CD4-positive, alpha-beta T cell treated with Interleukin-10 for 1 hour (primary cell): ENCODE results near the gene IL12RB1.
"Not testable (repeated sequence)": the region's sequence is repeated elsewhere in the genome, so short reads cannot be mapped to it uniquely, and the experiment has no call there.

Experiments used
- DNase-seq: peaks from one replicate; pipeline ENCODE4 v3.0.0-alpha.2; 2020

IL12RB1 gene

DNA sequence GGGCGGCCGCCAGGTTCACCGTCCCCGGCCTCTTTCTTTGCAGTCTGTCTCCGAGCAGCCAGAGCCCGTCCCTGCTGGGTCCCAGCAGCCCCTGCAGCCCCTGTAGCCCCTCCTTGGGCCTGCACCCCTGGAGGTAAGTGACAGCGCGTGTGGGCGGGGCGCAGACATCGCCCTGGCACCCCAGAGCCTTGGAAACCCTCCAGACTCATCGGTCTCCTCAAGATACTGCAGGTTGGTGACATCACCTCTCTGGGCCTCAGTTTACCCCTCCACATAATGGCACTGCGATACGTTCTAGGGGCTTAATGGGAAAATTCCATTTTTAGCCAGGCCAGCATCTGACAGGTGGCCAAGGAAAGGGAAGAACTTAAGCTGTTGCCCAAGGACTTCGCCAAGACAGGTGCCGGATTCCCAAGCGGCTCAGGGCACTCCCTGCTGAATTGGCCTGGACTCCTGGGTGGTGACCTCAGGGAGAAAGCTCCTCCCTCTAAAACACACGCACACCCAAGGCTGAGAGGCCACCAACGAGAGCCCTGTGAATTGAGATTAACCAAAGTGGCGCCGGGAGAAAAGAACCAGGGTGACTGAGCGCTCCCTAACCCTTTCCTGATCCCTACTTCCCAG is 24.0 kb upstream of the IL12RB1 start:
- DNase-seq = no peak

GRCh38 chr19:18109733-18110608 is 23.2 kb upstream of the IL12RB1 start:
- peak; percentile 41 for DNase-seq

- DNase-seq = no peak
Measured at GRCh38 chr19:18109341-18109732, 22.6 kb upstream of the IL12RB1 start.

- no peak for DNase-seq
Measured at GRCh38 chr19:18108897-18109296, 22.2 kb upstream of the IL12RB1 start.

DNA sequence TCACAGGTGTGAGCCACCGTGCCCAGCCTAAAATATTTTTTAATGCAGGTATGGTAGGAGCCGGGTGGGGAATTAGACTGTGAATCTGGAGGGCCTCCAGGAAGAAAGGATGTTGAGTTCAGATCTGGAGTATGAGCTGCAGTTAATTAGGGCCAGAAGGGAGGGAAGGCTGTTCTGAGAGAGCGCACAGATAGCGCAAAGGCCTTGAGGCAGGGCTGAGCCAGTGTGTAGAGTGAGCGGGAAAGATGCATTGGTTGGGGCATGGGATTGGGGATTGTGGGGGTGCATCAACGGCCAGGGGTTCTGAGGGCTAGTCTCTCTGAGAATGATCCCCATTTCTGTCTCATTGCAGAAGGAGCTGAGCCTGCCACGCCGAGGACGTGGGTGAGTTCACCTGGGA is 20.5 kb upstream of the IL12RB1 start:
- no peak for DNase-seq

- not testable (repeated sequence) for DNase-seq
Measured at GRCh38 chr19:18105259-18105658, 18.5 kb upstream of the IL12RB1 start.

GRCh38 chr19:18104793-18105131 is 18.0 kb upstream of the IL12RB1 start:
- no peak for DNase-seq

- no peak for DNase-seq
Measured at GRCh38 chr19:18102916-18103542, 16.3 kb upstream of the IL12RB1 start.

DNA sequence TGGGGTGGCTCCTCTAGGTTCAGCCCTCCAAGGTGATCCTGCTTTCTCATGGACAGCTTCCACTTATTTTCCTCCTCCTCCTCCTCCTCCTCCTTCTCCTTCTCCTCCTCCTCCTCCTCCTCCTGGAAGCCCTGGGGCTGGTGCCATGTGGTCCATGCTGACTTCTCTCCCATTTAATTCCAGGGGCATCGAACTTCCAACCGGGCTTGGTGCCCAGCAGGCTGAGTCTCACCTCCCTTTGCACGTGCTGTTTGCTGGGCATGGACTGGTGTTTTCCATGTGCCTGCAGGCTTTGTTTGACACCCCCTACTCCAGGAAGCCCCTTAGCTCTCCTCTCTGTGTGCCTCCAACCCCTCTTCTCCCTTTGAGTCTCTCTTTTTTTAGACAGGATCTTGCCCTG is 14.5 kb upstream of the IL12RB1 start:
- DNase-seq = no peak

DNA sequence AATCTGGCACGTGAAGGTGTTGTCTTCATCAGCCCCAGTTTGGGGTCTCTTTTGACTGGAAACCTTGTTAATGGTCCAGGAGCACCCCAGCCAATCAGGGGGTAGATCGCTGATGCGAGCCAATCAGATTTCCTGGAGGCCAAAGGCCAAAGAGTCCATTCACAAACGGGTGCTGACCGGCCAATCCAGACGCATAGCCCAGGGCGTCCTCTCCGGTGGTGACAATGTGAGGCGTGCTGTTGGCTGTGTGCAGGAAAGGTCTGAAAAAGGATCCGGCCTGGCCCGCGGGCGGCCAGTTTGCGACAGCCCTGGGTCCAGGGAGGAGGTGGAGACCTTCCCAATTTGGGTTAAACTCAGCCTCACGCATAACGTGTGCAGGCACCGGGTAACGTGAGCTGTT is 14.0 kb upstream of the IL12RB1 start:
- no peak for DNase-seq

GRCh38 chr19:18099623-18099995 is 12.9 kb upstream of the IL12RB1 start:
- no peak for DNase-seq

DNA sequence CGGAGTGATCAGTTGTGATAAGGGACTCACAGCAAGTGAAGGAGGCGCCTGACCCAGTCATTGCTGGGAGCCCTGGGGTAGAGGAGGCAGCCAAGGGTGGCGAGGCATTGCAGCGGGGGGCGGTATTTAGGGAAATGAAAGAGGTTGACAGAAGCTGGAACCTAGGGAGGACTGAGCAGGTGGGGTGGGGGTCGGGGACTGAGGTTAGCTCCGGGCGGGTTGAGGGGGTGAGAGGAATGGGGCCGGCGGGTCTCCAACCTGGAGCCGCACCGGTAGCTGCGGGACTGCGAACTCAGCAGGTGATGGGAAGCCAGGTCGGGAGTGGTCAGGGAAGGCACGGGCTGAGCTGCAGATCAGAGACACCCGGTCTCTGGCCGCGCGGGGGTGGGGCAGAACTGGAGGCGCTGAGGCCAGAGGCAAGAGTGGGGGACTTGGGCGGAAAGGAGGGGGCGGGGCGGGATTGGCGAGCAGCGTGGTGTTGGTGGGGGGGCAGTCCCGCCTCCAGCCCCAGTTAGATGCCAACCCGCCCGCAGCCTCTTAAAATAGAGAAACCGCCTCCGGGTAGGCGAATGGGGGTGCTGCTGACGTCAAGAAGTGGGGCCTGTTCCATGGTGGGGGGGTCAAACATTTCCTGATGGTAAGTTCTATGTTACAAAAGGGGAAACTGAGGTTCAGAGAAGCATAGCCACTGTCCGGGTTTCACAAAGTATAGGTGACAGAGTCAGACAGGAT is 12.3 kb upstream of the IL12RB1 start:
- DNase-seq = peak; percentile 55

GRCh38 chr19:18097993-18098890 is 11.5 kb upstream of the IL12RB1 start:
- no peak for DNase-seq

DNA sequence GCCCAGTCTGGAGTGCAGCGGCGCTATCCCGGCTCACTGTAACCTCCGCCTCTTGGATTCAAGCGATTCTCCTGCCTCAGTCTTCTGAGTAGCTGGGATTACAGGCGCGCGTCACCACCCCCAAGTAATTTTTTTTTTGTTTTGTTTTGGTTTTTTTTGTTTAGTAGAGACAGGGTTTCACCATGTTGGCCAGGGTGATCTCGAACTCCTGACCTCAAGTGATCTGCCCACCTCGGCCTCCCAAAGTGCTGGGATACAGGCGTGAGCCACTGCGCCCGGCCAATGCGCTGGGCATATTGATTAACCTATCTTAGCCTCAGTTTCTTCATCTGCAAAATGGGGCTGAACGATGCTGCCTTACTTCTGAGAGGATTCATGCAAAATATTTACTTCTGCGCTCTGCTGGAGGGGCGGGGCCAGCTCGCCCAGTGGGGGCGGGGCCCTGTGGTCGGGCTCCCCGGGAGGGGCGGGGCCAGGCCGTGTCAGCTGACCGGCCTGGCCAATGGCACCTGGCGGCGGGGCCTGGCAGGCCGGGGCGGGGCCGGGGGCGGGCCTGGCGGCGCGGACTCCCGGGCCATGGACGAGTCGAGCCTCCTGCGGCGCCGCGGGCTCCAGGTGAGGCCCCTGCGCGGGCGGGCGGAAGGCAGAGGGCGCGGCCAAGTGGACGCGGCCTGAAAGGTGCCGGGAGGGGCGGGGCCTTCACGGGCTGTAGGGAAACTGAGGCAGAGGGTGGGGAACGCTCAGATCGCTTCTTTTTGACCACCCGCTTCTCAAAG is 10.7 kb upstream of the IL12RB1 start, which contains the start of gene MAST3:
Gene MAST3 (plus strand): TSS at position 562 of the 776 bp plus-strand sequence. CDS start 15 bp downstream, at position 577.
- peak; percentile 94 for DNase-seq

DNA sequence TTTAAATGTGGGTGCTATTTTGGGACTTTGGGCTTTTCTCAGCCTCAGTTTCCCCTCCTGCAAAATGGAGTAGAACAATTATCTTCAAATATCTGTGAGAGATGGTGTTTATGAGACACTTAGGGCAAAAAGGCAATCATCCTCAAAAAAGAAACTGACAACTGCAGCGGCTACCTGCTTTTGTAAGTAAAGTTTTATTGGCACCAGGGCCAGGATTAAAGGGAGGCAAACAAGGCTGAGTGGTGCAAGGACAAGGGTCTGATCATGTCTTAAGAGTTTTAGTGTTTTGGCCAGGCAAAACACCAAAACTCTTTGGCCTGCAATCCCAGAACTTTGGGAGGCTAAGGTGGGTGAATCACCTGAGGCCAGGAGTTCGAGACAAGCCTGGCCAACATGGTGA is 9.5 kb upstream of the IL12RB1 start:
- no peak for DNase-seq

DNA sequence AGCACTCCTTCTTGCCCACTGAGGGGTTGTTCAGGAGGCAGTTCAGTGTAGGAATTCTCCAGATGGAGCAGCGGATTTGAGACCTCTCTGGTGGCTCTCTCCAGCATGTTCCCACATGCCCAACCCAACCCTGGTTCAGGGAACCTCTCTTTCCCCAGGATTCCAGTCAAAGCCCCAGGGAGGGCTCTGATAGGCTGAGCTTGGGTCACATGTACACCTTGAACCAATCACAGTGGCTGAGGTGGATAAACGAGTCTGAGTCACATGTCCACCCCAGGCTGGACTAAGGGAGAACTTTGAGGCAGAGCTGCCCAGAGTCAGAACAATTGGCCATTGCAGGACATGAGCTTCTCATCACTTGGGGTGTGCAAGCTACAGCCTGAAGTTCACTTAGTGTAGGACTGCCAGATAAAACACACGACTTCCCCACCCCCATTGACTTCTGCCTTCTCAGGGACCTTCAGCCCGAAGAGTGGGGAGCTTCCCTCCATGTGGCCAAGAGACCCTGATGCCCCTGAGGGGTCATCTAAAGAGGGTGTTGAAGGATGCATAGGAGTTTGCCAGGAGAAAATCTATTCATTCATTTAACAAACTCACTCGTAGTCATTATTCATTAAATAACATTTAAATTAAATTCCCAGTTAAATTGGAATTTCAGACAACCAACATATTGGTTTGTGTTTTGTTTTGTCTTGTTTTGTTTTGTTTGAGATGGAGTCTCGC is 6.9 kb upstream of the IL12RB1 start:
- no peak for DNase-seq

- peak; percentile 87 for DNase-seq
Measured at GRCh38 chr19:18091217-18091608, 4.5 kb upstream of the IL12RB1 start.

DNA sequence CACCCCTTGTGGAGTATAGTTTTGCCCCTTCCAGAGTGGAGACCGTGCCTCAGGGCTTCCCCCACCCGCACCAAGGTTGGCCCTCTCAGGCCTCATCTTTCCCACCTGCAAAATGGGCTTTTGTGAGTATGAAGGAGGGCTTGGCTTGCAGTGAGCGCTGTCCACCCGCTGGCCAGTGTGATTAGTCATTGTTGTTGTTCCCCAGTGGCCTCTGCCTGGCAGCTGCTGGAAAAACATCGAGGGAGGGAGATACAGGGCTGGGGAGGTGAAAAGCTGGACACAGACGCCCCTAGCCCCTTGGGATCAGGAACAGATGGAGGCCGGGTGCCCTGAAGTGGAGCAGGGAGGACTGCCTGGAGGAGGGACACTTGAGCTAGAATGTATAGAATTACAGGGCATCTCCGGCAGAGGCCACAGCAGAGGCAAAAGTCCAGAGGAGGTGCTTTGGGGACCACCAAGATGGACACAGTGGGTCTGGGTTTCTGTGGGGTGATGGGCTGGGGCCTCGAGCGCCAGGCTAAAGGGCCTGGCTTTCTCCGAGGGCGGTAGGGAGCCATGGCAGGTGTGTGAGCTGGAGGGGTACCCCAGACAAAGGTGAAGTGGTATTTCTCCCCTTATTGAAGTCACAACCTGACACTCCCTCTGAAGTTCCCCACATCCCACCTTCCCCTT is 3.9 kb upstream of the IL12RB1 start:
- no peak for DNase-seq

GRCh38 chr19:18089726-18090125 is 3.0 kb upstream of the IL12RB1 start:
- DNase-seq = no peak

- peak; percentile 79 for DNase-seq
Measured at GRCh38 chr19:18089096-18089541, 2.4 kb upstream of the IL12RB1 start.
